Measurements from ENCODE around the gene MYO10. TPM values are rescaled to one million over a fixed set of nuclear protein-coding genes. Genes with fewer than 3 reads are reported as not detected.

MYO10 gene
- total RNA-seq, 4 donors from 2014 or later, result 51.6 to 190 (median 72.9) TPM

DNA sequence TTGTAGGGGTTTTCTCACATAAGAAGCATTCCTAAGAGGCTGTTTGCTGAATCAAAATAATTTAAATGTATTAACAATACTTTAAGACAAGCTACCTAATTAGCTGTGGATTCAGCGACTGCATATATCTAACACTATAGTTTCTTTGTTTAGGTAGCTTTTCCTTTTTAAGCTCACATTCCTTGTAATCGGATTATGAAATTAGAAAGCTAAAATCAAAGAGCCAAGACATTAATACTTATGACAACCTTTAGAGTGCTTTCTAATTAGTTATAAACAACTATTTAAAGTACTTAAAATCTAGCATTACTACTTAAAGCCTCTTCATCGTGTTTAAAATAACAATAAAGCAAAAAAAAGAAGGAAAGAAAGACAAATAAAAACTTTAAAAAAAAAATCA lies 182.0 kb downstream of the MYO10 start:
- intact Hi-C loops (cut with DNase I; ENCODE audit: low total_unique reads), result no loop called here
- in situ Hi-C loops (cut with MboI; ENCODE audit: low pct_ligation_motif_present in 1 of 4, low pct_unique_long_range_greater_than_20kb in 1 of 4, low sequenced_read_pairs in 3 of 4), result no loop called here
- DNase-seq, result no peak
- no peaks in the 10 kb centered on the region for H3K27me3 ChIP-seq
- H3K27ac ChIP-seq, result no peak overlapping the region
- no peaks in the 10 kb centered on the region for H3K4me1 ChIP-seq
- TF ChIP-seq EP300 (IDR thresholded peaks at IDR 0.05; ENCODE audit: low read depth) (no peak), POLR2AphosphoS5 (IDR thresholded peaks at IDR 0.05) (no peak), POLR2A (IDR thresholded peaks at IDR 0.05) (no peak), CTCF (IDR thresholded peaks at IDR 0.05) (no peak)
- H3K36me3 ChIP-seq, result peaks cover 0 to 20% (median 0%) of the 10 kb centered on the region in 4 donors
- no peak overlapping the region for H3K4me3 ChIP-seq
- H3K9me3 ChIP-seq, result no peaks in the 10 kb centered on the region
- 76 to 82% methylated on average over 3 of the region's 3 CpGs for WGBS, 2 donors (ENCODE audit: low coverage in 1 of 2)

- peaks cover 0 to 14% (median 0%) of the 10 kb centered on the region in 4 donors for H3K36me3 ChIP-seq
- WGBS, 2 donors (ENCODE audit: low coverage in 1 of 2), result 93% methylated on average over 7 of the region's 7 CpGs; no CpG with 5 or more reads in 1 of the 2 donors
- TF ChIP-seq POLR2A (IDR thresholded peaks at IDR 0.05) (no peak), EP300 (IDR thresholded peaks at IDR 0.05; ENCODE audit: low read depth) (no peak), CTCF (IDR thresholded peaks at IDR 0.05) (no peak), POLR2AphosphoS5 (IDR thresholded peaks at IDR 0.05) (no peak)
- intact Hi-C loops (cut with DNase I; ENCODE audit: low total_unique reads), result no loop called here
- no peaks in the 10 kb centered on the region for H3K9me3 ChIP-seq
- H3K27ac ChIP-seq, result no peak overlapping the region
- H3K4me1 ChIP-seq, result no peaks in the 10 kb centered on the region
- no peaks in the 10 kb centered on the region for H3K27me3 ChIP-seq
- in situ Hi-C loops (cut with MboI; ENCODE audit: low pct_ligation_motif_present in 1 of 4, low pct_unique_long_range_greater_than_20kb in 1 of 4, low sequenced_read_pairs in 3 of 4), result no loop called here
- no peak for DNase-seq
- H3K4me3 ChIP-seq, result no peak overlapping the region
Observed at GRCh38 chr5:16750445-16750844, 185.6 kb downstream of the MYO10 start.

DNA sequence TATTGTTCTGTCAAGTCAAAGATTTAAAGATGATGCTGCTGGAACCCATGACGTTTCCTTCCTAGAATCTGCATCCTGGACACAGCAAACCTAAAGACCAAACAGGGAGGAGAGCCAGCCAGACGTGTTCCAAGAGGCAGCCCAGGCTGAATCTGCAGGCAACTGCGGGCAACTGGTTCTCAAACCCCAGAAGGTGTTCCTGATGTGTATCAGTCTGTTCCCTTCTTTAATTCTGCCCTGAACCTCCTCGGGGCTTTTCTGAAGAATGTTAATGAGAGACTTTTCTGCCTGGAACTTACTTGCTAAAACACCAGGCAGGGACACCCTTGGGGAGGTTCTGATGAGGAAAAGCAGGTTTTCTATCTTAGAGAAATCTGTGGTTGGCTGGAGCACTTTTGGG lies 186.5 kb downstream of the MYO10 start:
- no peak for TF ChIP-seq CTCF (IDR thresholded peaks at IDR 0.05)
- no peak for TF ChIP-seq POLR2AphosphoS5 (IDR thresholded peaks at IDR 0.05)
- no peak for TF ChIP-seq POLR2A (IDR thresholded peaks at IDR 0.05)
- no peak for TF ChIP-seq EP300 (IDR thresholded peaks at IDR 0.05; ENCODE audit: low read depth)
- H3K4me3 ChIP-seq, result no peak overlapping the region
- H3K36me3 ChIP-seq, result peaks cover 0 to 7% (median 0%) of the 10 kb centered on the region in 4 donors
- no peaks in the 10 kb centered on the region for H3K9me3 ChIP-seq
- DNase-seq, result no peak
- in situ Hi-C loops (cut with MboI; ENCODE audit: low pct_ligation_motif_present in 1 of 4, low pct_unique_long_range_greater_than_20kb in 1 of 4, low sequenced_read_pairs in 3 of 4), result no loop called here
- no peaks in the 10 kb centered on the region for H3K4me1 ChIP-seq
- no peaks in the 10 kb centered on the region for H3K27me3 ChIP-seq
- 72 to 75% methylated on average over 3 to 4 of the region's 4 CpGs for WGBS, 2 donors (ENCODE audit: low coverage in 1 of 2)
- H3K27ac ChIP-seq, result no peak overlapping the region
- intact Hi-C loops (cut with DNase I; ENCODE audit: low total_unique reads), result no loop called here

- intact Hi-C loops (cut with DNase I; ENCODE audit: low total_unique reads), result no loop called here
- Histone ChIP-seq H3K36me3 (no peaks in the 10 kb centered on the region), H3K4me1 (no peaks in the 10 kb centered on the region), H3K9me3 (no peaks in the 10 kb centered on the region), H3K27ac (no peak overlapping the region), H3K4me3 (no peak overlapping the region), H3K27me3 (no peaks in the 10 kb centered on the region)
- in situ Hi-C loops (cut with MboI; ENCODE audit: low pct_ligation_motif_present in 1 of 4, low pct_unique_long_range_greater_than_20kb in 1 of 4, low sequenced_read_pairs in 3 of 4), result no loop called here
- WGBS, 2 donors (ENCODE audit: low coverage in 1 of 2), result 75 to 89% methylated on average over 12 to 14 of the region's 15 CpGs
- TF ChIP-seq EP300 (IDR thresholded peaks at IDR 0.05; ENCODE audit: low read depth) (no peak), POLR2A (IDR thresholded peaks at IDR 0.05) (no peak), CTCF (IDR thresholded peaks at IDR 0.05) (no peak)
- no peak for DNase-seq
Observed at GRCh38 chr5:16744164-16744880, 191.8 kb downstream of the MYO10 start.
